ENCODE measurements around the gene AP5Z1. TPM values are rescaled to one million over a fixed set of nuclear protein-coding genes. Genes with fewer than 3 reads are reported as not detected.

AP5Z1 gene
- total RNA-seq, 4 donors from 2014 or later, result 12.9 to 40.2 (median 14.6) TPM

DNA sequence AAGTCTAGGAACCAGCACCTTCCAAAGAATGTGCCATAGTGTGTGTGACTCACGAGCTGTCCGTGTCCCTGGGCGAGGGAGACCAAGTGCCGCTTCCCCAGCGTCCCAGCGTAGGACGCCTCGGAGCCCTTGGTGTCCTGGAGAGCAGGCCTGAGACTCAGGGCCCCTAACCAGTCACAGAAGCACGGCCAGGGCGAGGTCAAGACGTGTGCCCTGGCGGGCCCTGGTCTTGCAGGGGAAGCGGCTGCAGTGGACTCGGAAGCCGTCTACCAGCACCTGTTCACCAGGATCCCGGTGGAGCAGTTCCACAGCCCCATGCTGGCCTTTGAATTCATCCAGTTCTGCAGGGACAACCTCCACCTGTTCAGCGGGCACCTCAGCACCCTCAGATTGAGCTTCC lies 10.6 kb downstream of the AP5Z1 start:
- no peak overlapping the region for H3K4me3 ChIP-seq
- intact Hi-C loops (cut with DNase I; ENCODE audit: low total_unique reads), result no loop called here
- H3K36me3 ChIP-seq, result no peaks in the 10 kb centered on the region
- TF ChIP-seq, protein P1, sequence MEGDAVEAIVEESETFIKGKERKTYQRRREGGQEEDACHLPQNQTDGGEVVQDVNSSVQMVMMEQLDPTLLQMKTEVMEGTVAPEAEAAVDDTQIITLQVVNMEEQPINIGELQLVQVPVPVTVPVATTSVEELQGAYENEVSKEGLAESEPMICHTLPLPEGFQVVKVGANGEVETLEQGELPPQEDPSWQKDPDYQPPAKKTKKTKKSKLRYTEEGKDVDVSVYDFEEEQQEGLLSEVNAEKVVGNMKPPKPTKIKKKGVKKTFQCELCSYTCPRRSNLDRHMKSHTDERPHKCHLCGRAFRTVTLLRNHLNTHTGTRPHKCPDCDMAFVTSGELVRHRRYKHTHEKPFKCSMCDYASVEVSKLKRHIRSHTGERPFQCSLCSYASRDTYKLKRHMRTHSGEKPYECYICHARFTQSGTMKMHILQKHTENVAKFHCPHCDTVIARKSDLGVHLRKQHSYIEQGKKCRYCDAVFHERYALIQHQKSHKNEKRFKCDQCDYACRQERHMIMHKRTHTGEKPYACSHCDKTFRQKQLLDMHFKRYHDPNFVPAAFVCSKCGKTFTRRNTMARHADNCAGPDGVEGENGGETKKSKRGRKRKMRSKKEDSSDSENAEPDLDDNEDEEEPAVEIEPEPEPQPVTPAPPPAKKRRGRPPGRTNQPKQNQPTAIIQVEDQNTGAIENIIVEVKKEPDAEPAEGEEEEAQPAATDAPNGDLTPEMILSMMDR (IDR thresholded peaks at IDR 0.05), result no peak
- no peak for TF ChIP-seq POLR2A (IDR thresholded peaks at IDR 0.05)
- H3K27me3 ChIP-seq, result no peaks in the 10 kb centered on the region
- H3K4me1 ChIP-seq, result no peaks in the 10 kb centered on the region
- no peaks in the 10 kb centered on the region for H3K9me3 ChIP-seq
- no peak for DNase-seq
- H3K27ac ChIP-seq, result no peak overlapping the region

DNA sequence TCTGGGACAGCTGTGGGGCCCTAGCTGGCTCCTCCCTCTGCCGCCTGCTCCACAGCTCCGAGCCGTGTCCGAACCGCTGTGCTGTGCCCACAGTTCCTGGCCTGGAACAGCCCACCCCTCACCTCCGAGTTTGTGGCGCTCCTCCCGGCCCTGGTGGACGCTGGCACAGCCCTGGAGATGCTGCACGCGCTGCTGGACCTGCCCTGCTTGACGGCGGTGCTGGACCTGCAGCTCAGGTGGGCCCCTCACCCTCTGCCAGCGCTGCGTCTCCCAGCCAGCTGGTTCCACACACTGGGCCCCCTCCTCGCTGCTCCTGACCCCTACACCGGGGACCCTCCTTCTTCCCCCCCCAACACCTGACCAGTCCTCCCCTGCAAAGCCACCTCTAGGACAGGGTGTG lies 12.1 kb downstream of the AP5Z1 start:
- Histone ChIP-seq H3K36me3 (no peaks in the 10 kb centered on the region), H3K27me3 (no peaks in the 10 kb centered on the region), H3K27ac (no peak overlapping the region), H3K4me3 (no peak overlapping the region), H3K9me3 (no peaks in the 10 kb centered on the region), H3K4me1 (no peaks in the 10 kb centered on the region)
- DNase-seq, result no peak
- intact Hi-C loops (cut with DNase I; ENCODE audit: low total_unique reads), result no loop called here
- TF ChIP-seq POLR2A (IDR thresholded peaks at IDR 0.05), result no peak
- TF ChIP-seq, protein P1 (IDR thresholded peaks at IDR 0.05), result no peak

GRCh38 chr7:4787947-4788626 lies 12.7 kb downstream of the AP5Z1 start:
- Histone ChIP-seq H3K27ac (no peak overlapping the region), H3K36me3 (no peaks in the 10 kb centered on the region), H3K4me1 (no peaks in the 10 kb centered on the region), H3K4me3 (no peak overlapping the region), H3K9me3 (no peaks in the 10 kb centered on the region), H3K27me3 (no peaks in the 10 kb centered on the region)
- TF ChIP-seq, protein P1 (IDR thresholded peaks at IDR 0.05), result no peak
- no peak for TF ChIP-seq POLR2A (IDR thresholded peaks at IDR 0.05)
- intact Hi-C loops (cut with DNase I; ENCODE audit: low total_unique reads), result no loop called here
- DNase-seq, result no peak

DNA sequence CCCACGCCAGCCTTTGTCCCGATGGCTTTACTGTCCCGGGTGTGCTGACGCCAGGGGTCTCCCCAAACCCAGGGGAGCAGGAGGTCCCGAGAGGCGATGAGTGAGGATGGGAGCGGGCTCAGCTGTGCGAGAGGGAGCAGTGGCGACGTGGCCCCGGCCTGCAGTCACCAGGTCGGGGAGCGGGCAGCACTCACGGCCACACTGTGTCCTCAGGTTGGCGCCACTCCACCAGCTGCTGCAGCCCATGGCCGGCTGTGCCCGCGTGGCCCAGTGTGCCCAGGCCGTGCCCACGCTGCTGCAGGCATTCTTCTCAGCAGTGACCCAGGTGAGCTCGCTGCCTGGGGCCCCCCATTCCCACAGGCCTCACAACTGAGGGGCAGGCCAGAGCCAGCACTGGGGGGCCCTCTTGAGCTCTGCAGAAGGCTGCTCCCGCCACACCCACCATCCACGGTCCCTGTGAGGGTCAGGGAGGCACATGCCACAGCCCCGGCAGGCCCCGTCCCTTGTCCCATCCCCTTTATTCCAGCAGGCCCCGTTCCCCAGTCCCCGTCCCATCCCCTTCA lies 13.3 kb downstream of the AP5Z1 start:
- no peak for DNase-seq
- no peak for TF ChIP-seq POLR2A (IDR thresholded peaks at IDR 0.05)
- TF ChIP-seq, protein P1 (IDR thresholded peaks at IDR 0.05), result no peak
- intact Hi-C loops (cut with DNase I; ENCODE audit: low total_unique reads), result no loop called here
- no peaks in the 10 kb centered on the region for H3K27me3 ChIP-seq
- no peak overlapping the region for H3K27ac ChIP-seq
- H3K36me3 ChIP-seq, result no peaks in the 10 kb centered on the region
- H3K4me1 ChIP-seq, result no peaks in the 10 kb centered on the region
- H3K4me3 ChIP-seq, result no peak overlapping the region
- H3K9me3 ChIP-seq, result no peaks in the 10 kb centered on the region

DNA sequence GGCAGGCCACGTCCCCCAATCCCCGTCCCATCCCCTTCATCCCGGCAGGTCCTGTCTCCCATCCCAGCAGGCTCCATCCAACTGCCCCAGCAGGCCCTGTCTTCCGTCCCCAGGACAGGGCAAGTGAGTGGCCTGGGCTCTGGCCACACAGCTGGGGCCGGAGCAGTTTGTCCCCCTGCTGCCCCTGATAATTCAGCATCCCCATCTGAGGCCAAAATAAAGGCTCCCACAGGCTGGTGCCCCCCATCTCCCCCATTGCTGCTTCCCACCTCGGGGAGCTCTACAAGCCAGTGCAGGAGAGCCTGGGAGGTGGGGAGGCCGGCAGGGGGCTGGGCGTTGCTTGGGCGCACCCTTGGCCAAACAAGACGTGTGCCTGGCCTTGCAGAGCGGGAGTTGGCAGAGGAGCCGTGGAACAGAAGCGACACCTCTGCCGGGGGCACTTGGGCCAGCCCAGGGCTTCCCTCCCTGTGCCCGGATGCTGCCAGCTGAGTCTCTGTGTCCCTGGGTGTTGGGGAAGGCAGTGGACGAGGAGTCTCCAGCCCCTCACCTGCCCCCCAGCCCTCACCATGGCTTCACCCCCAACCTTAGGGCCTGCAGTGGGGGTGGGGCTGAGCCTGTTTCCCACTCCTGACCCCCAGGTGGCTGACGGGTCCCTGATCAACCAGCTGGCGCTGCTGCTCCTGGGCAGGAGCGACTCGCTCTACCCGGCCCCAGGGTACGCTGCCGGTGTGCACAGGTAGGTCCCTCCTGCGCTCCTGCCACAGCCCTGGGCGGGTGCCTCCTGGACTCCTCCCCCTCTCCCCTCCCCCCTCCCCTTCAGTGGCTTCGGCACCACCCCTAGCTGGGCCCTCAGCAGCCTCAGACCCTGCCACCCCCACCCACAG lies 14.0 kb downstream of the AP5Z1 start:
- no peak for DNase-seq
- Histone ChIP-seq H3K27ac (no peak overlapping the region), H3K9me3 (no peaks in the 10 kb centered on the region), H3K27me3 (no peaks in the 10 kb centered on the region), H3K36me3 (no peaks in the 10 kb centered on the region), H3K4me3 (no peak overlapping the region), H3K4me1 (no peaks in the 10 kb centered on the region)
- TF ChIP-seq, protein P1 (IDR thresholded peaks at IDR 0.05), result no peak
- no peak for TF ChIP-seq POLR2A (IDR thresholded peaks at IDR 0.05)
- intact Hi-C loops (cut with DNase I; ENCODE audit: low total_unique reads), result loop anchor here (10.0 kb wide), 1 partner anchor 95 kb away; the partner anchor contains the start of gene RADIL

All from uterus (tissue), 4 donors.